Measurements from ENCODE around the gene MPP1.

The MPP1 gene

GRCh38 chrX:154791939-154792338 lies 13.3 kb downstream of the MPP1 start:
- H3K27ac ChIP-seq (replicated peaks; ENCODE audit: low read length): no peak overlapping the region
- H3K4me1 ChIP-seq (ENCODE audit: control insufficient read depth in 2 of 2, insufficient read depth in 1 of 2, low read depth in 1 of 2, low read length in 2 of 2): no peaks in the 10 kb centered on the region
- no peak overlapping the region for H2BK12ac ChIP-seq (ENCODE audit: low read length)
- no peak overlapping the region for H2BK5ac ChIP-seq (ENCODE audit: low read length)
- no CpG with 5 or more reads among the region's 8 CpGs for WGBS, 2 donors (ENCODE audit: extremely low coverage in 2 of 2, insufficient read length in 2 of 2, insufficient replicate concordance in 1 of 2)
- H3K4me2 ChIP-seq (ENCODE audit: insufficient read depth, low read length, poor library complexity, severe bottlenecking): no peak overlapping the region
- no peak for DNase-seq (ENCODE audit: low spot score)
- H4K8ac ChIP-seq (ENCODE audit: low read depth, low read length): no peak overlapping the region
- no peak overlapping the region for H4K91ac ChIP-seq (ENCODE audit: low read depth, low read length, poor library complexity)
- H2BK120ac ChIP-seq (ENCODE audit: low read depth, low read length): no peak overlapping the region
- no peak overlapping the region for H2BK15ac ChIP-seq (ENCODE audit: low read length)
- no peaks in the 10 kb centered on the region for H3K9me3 ChIP-seq (replicated peaks in 1 of 2; ENCODE audit: control insufficient read depth in 2 of 2, insufficient read depth in 1 of 2, low read depth in 1 of 2, low read length in 2 of 2)
- no peak overlapping the region for H3K4ac ChIP-seq (ENCODE audit: low read length)
- no peak overlapping the region for H3K9ac ChIP-seq (ENCODE audit: low read depth, low read length, poor library complexity)
- H3K27me3 ChIP-seq (ENCODE audit: control insufficient read depth in 3 of 3, insufficient read depth in 3 of 3, low read depth in 1 of 3, low read length in 3 of 3): peaks cover 0 to 87% (median 1%) of the 10 kb centered on the region in 3 experiments
- H3K14ac ChIP-seq (ENCODE audit: low read length): no peak overlapping the region
- H3K36me3 ChIP-seq (replicated peaks in 1 of 2; ENCODE audit: control insufficient read depth in 2 of 2, insufficient read depth in 2 of 2, low read length in 2 of 2): no peaks in the 10 kb centered on the region
- no peak overlapping the region for H3K4me3 ChIP-seq (ENCODE audit: low read length in 2 of 2)
- H3K18ac ChIP-seq (ENCODE audit: low read length): no peak overlapping the region
- H2AK5ac ChIP-seq (ENCODE audit: low read depth, low read length): no peak overlapping the region
- no peak overlapping the region for H2AFZ ChIP-seq (ENCODE audit: low read length)
- H3K23ac ChIP-seq (ENCODE audit: low read depth, low read length, poor library complexity): no peak overlapping the region
- no peaks in the 10 kb centered on the region for H3K79me1 ChIP-seq (ENCODE audit: low read depth, low read length)

GRCh38 chrX:154791467-154791866 lies 13.8 kb downstream of the MPP1 start:
- H3K36me3 ChIP-seq (replicated peaks in 1 of 2; ENCODE audit: control insufficient read depth in 2 of 2, insufficient read depth in 2 of 2, low read length in 2 of 2): no peaks in the 10 kb centered on the region

GRCh38 chrX:154785716-154786115 lies 19.6 kb downstream of the MPP1 start:
- Histone ChIP-seq H2AK5ac (ENCODE audit: low read depth, low read length) (no peak overlapping the region), H3K36me3 (replicated peaks in 1 of 2; ENCODE audit: control insufficient read depth in 2 of 2, insufficient read depth in 2 of 2, low read length in 2 of 2) (no peaks in the 10 kb centered on the region), H2BK120ac (ENCODE audit: low read depth, low read length) (no peak overlapping the region), H2BK12ac (ENCODE audit: low read length) (no peak overlapping the region), H3K27ac (replicated peaks; ENCODE audit: low read length) (no peak overlapping the region), H2AFZ (ENCODE audit: low read length) (no peak overlapping the region), H3K4me1 (ENCODE audit: control insufficient read depth in 2 of 2, insufficient read depth in 1 of 2, low read depth in 1 of 2, low read length in 2 of 2) (no peaks in the 10 kb centered on the region), H3K4me2 (ENCODE audit: insufficient read depth, low read length, poor library complexity, severe bottlenecking) (no peak overlapping the region), H4K91ac (ENCODE audit: low read depth, low read length, poor library complexity) (no peak overlapping the region), H2BK5ac (ENCODE audit: low read length) (no peak overlapping the region), H3K4ac (ENCODE audit: low read length) (no peak overlapping the region), H3K9me3 (replicated peaks in 1 of 2; ENCODE audit: control insufficient read depth in 2 of 2, insufficient read depth in 1 of 2, low read depth in 1 of 2, low read length in 2 of 2) (no peaks in the 10 kb centered on the region), H3K27me3 (ENCODE audit: control insufficient read depth in 3 of 3, insufficient read depth in 3 of 3, low read depth in 1 of 3, low read length in 3 of 3) (peaks cover 0 to 68% (median 0%) of the 10 kb centered on the region in 3 experiments), H3K4me3 (ENCODE audit: low read length in 2 of 2) (no peak overlapping the region), H2BK15ac (ENCODE audit: low read length) (no peak overlapping the region), H3K18ac (ENCODE audit: low read length) (no peak overlapping the region), H3K14ac (ENCODE audit: low read length) (no peak overlapping the region), H4K8ac (ENCODE audit: low read depth, low read length) (no peak overlapping the region), H3K9ac (ENCODE audit: low read depth, low read length, poor library complexity) (no peak overlapping the region), H3K79me1 (ENCODE audit: low read depth, low read length) (no peaks in the 10 kb centered on the region), H3K23ac (ENCODE audit: low read depth, low read length, poor library complexity) (no peak overlapping the region)
- no CpG with 5 or more reads among the region's 6 CpGs for WGBS, 2 donors (ENCODE audit: extremely low coverage in 2 of 2, insufficient read length in 2 of 2, insufficient replicate concordance in 1 of 2)
- DNase-seq (ENCODE audit: low spot score): no peak

More at GRCh38 chrX:154791467-154791866, 13.8 kb downstream of the MPP1 start:
- no peak overlapping the region for H3K4me3 ChIP-seq (ENCODE audit: low read length in 2 of 2)
- H3K4ac ChIP-seq (ENCODE audit: low read length): no peak overlapping the region
- no peak for DNase-seq (ENCODE audit: low spot score)
- no peak overlapping the region for H3K4me2 ChIP-seq (ENCODE audit: insufficient read depth, low read length, poor library complexity, severe bottlenecking)
- H2BK15ac ChIP-seq (ENCODE audit: low read length): no peak overlapping the region
- no peak overlapping the region for H2BK12ac ChIP-seq (ENCODE audit: low read length)
- no peak overlapping the region for H3K14ac ChIP-seq (ENCODE audit: low read length)
- peaks cover 0 to 82% (median 1%) of the 10 kb centered on the region in 3 experiments for H3K27me3 ChIP-seq (ENCODE audit: control insufficient read depth in 3 of 3, insufficient read depth in 3 of 3, low read depth in 1 of 3, low read length in 3 of 3)
- H4K91ac ChIP-seq (ENCODE audit: low read depth, low read length, poor library complexity): no peak overlapping the region
- H3K79me1 ChIP-seq (ENCODE audit: low read depth, low read length): no peaks in the 10 kb centered on the region
- no peak overlapping the region for H3K9ac ChIP-seq (ENCODE audit: low read depth, low read length, poor library complexity)
- no peaks in the 10 kb centered on the region for H3K4me1 ChIP-seq (ENCODE audit: control insufficient read depth in 2 of 2, insufficient read depth in 1 of 2, low read depth in 1 of 2, low read length in 2 of 2)
- H2BK5ac ChIP-seq (ENCODE audit: low read length): no peak overlapping the region
- no CpG with 5 or more reads among the region's 4 CpGs for WGBS, 2 donors (ENCODE audit: extremely low coverage in 2 of 2, insufficient read length in 2 of 2, insufficient replicate concordance in 1 of 2)
- no peak overlapping the region for H3K23ac ChIP-seq (ENCODE audit: low read depth, low read length, poor library complexity)
- H3K27ac ChIP-seq (replicated peaks; ENCODE audit: low read length): no peak overlapping the region
- H2AFZ ChIP-seq (ENCODE audit: low read length): no peak overlapping the region
- no peak overlapping the region for H3K18ac ChIP-seq (ENCODE audit: low read length)
- no peak overlapping the region for H2BK120ac ChIP-seq (ENCODE audit: low read depth, low read length)
- no peaks in the 10 kb centered on the region for H3K9me3 ChIP-seq (replicated peaks in 1 of 2; ENCODE audit: control insufficient read depth in 2 of 2, insufficient read depth in 1 of 2, low read depth in 1 of 2, low read length in 2 of 2)
- H4K8ac ChIP-seq (ENCODE audit: low read depth, low read length): no peak overlapping the region
- H2AK5ac ChIP-seq (ENCODE audit: low read depth, low read length): no peak overlapping the region

DNA sequence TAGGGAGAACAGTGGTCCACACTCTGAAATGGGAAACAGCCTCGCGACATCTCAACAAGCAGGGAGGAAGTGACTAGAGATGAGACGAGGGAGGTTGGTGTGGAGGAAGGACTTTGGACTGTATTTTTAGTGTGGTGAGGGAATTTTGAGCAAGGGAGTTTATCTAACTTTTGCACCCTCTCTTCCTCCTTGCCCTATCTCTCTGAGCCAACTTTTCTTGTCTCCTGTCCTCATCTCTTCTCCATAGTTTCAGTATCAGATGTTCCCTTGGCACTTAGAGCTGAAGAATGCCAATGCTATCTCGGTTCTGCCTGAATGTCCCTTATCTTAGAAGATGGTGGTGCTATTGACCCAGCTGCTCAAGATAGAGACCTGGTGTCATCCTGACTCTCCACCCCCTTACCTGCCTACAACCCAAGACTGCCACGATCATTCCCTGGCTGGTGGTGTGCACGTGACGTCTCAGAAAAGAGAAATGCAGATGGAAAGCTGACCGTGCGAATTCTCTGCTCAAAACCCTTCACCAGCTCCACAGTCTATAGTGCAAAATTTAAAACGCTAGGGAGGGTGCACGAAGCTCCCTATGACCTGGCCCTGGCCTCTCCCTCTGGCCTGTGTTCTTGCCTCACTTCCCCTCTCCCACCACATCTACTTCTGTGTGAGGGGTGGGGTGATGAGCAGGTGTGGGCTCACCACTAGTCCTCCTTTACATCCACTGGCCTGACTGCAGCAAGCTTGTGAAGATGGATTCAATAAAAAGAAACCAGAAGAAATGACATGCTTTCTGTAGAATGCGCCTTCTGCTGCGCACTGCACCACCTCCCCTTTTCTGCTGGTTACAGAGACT lies 20.9 kb downstream of the MPP1 start:
- Histone ChIP-seq H2BK120ac (ENCODE audit: low read depth, low read length) (no peak overlapping the region), H3K9me3 (replicated peaks in 1 of 2; ENCODE audit: control insufficient read depth in 2 of 2, insufficient read depth in 1 of 2, low read depth in 1 of 2, low read length in 2 of 2) (no peaks in the 10 kb centered on the region), H3K4me3 (ENCODE audit: low read length in 2 of 2) (no peak overlapping the region), H3K9ac (ENCODE audit: low read depth, low read length, poor library complexity) (no peak overlapping the region), H3K27ac (replicated peaks; ENCODE audit: low read length) (no peak overlapping the region), H4K8ac (ENCODE audit: low read depth, low read length) (no peak overlapping the region), H3K79me1 (ENCODE audit: low read depth, low read length) (no peaks in the 10 kb centered on the region), H3K14ac (ENCODE audit: low read length) (no peak overlapping the region), H4K91ac (ENCODE audit: low read depth, low read length, poor library complexity) (no peak overlapping the region), H3K36me3 (replicated peaks in 1 of 2; ENCODE audit: control insufficient read depth in 2 of 2, insufficient read depth in 2 of 2, low read length in 2 of 2) (no peaks in the 10 kb centered on the region), H2AK5ac (ENCODE audit: low read depth, low read length) (no peak overlapping the region), H3K23ac (ENCODE audit: low read depth, low read length, poor library complexity) (no peak overlapping the region), H3K4ac (ENCODE audit: low read length) (no peak overlapping the region), H2BK15ac (ENCODE audit: low read length) (no peak overlapping the region), H2BK12ac (ENCODE audit: low read length) (no peak overlapping the region), H2BK5ac (ENCODE audit: low read length) (no peak overlapping the region), H2AFZ (ENCODE audit: low read length) (no peak overlapping the region), H3K18ac (ENCODE audit: low read length) (no peak overlapping the region), H3K4me2 (ENCODE audit: insufficient read depth, low read length, poor library complexity, severe bottlenecking) (no peak overlapping the region), H3K27me3 (ENCODE audit: control insufficient read depth in 3 of 3, insufficient read depth in 3 of 3, low read depth in 1 of 3, low read length in 3 of 3) (peaks cover 0 to 59% (median 0%) of the 10 kb centered on the region in 3 experiments), H3K4me1 (ENCODE audit: control insufficient read depth in 2 of 2, insufficient read depth in 1 of 2, low read depth in 1 of 2, low read length in 2 of 2) (no peaks in the 10 kb centered on the region)
- WGBS, 2 donors (ENCODE audit: extremely low coverage in 2 of 2, insufficient read length in 2 of 2, insufficient replicate concordance in 1 of 2): no CpG with 5 or more reads among the region's 13 CpGs
- no peak for DNase-seq (ENCODE audit: low spot score)

All from neuronal stem cell (in vitro differentiated cells).